ENCODE results near the gene RUNX1.
"Not testable (repeated sequence)": the region's sequence is repeated elsewhere in the genome, so short reads cannot be mapped to it uniquely, and the experiment has no call there.

RUNX1 gene

DNA sequence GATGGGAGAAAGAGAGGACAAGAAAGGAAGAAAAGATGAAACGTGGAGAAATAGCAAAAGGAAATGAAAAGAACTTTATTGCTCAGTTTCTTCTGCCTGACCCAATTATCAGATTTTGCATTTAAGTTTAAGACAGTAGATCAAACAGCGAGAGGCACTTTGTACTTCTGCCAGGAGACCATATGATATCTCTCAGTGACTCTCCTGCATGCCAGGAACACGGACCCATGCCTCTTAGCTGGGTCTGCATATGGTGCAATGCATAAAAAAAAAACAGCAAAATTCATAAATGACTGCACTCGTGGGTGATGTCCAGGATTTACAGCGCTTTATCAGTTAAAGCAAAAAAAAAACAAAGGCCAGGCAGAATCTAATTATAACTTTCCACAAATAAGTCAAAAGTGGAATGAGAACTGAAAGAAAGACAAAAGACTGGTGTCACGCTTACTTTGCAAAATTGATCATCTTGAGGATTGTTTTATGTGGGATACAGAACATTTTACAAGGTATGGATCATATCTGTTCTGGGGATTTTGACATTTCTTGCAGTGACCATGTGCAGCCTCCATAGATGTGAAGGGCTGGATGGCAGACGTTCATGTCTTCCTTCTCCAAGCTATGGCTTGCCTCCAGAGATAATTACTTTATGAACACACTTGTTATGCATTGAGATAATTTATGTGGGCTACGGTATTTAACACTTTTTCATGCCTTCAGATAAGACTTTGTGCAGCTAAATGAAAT lies 79.5 kb downstream of the RUNX1 start:
- no peak for DNase-seq (ENCODE audit: low read depth in 2 of 2)

DNA sequence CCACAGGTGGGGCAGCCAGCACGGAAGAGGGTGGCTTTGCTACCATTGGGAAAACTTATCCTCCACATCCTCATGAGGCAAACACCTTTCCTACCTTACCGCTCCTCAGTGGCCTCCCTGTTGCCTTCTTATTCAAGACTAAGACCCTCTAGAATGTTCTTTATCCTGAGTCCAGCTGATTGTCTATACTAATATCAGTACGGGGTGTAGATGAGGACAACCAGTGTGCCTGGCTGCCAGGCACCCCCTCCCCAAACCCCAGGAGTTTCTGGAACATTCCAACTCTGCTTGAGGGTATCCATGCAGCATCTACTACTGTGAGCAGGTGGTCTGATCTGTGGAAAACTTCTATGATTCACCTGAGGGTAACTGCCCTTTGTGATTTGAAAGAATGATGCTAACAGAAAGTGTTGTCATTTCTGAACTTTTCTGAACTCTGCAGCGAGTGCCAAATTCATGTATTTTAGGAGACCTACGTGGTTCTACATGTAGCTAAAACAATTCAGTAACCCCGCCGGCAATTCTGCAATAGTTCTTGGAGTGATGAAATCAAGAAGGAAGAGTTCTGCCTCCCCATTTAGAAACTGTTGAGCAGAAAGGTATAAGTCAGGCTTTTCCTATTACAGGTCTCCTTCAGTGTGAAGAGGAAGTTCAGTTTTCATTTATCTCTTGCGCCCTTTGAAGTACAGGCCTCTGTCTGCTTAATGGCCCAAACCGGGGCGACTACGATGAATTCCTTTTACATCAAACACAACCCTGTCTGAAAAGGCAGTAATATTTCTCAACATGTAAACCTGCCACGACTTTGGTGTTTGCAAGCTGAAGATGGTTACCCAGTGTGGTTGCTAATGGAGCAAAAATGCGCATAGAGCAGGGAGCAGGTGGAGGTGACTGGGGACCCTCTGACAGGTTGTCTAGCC lies 80.4 kb downstream of the RUNX1 start:
- no peak for DNase-seq (ENCODE audit: low read depth in 2 of 2)

DNA sequence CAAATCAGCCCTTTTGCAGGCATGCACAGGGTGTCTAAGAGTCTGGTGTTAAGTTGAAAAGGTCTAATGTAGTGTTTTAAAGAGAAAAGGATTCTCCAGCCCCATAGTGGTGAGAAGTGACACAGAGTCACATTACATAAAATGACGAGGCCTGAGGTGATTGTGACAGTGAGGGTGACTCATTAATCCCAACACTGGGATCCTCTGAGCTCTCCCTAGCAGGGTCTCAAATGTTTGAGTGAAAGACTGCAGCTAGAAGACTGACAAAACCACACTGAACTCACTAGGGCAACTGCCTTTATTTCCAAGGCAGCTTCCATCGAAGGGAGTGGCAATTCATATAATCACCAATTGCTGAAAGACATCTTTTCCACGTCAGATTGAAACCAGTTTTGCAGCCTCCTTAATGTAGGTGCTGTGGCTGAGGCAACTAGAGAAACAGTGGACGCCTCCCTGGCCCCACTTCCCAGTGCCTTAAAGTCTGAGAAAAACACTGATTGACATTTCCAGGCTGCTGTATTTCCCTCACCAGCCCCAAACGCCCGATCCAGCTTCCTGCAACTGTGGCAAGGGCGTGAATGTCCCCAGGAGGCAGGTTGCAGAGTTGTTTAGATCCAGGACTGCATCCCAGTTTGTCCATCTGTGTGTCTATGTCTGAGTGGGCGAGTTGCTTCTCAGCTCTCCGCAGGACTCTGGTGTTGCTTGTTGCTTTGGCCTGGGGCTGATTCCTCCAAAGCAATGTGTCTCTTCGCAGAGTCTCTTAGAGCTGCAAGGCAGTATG lies 81.4 kb downstream of the RUNX1 start:
- DNase-seq (ENCODE audit: low read depth in 2 of 2): no peak

DNA sequence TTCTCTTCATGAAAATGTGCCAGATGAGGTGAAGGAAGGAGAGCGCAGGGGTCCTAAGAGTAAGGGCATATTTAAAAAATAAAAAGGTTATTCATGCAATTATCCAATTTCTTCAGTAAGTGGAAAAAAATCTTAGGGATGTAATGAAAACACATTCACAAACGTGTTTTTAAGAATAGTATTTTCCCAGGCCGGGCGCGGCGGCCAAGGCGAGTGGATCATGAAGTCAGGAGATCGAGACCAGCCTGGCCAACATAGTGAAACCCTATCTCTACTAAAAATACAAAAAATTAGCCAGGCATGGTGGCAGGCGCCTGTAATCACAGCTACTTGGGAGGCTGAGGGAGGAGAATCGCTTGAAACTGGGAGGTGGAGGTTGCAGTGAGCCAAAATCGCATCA lies 82.2 kb downstream of the RUNX1 start:
- not testable (repeated sequence) for DNase-seq (ENCODE audit: low read depth in 2 of 2)

DNA sequence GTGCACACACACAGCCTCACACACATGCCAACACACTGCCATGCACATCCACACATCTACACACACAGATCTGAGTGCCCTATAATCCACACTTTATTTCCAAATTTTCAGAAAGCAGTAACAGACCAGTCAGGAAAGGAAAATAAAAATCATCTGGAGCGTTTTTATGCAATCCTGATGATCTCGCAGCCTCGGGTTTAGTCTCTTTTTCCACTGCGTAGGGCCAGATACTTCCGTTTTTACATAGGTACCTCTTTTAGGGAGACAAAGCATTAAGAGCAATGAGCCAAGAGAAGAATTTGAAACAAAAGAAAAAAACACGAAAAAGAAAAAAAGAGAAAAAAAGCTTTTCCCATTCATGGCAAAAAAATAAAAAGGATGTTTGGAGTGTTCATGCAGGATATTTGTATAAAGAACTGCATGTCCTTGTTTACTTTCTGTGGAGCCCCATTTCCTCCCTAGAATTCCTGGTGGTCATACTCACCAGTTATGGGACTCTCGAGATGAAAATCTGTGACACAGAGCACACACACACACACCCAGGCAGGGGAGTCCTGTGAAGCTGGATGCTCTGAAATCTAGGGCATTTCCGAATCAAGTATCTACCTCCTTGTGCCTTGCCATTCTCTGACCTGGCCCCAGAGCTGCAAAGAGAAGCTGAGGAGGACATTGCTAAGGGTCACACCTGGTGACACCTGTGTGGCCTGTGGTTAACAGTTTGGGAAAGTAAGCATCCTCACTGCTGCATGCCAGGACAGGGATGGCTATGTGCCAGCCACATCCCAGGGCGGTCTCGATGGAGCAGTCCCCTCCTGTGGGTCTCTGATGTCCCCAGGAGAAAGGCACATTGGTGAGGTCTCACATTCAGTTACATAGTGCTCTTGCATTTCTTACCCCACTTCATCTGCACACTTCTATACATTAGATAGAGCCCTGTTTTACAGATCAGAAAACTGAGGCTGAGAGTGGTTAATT lies 83.6 kb downstream of the RUNX1 start:
- no peak for DNase-seq (ENCODE audit: low read depth in 2 of 2)

DNA sequence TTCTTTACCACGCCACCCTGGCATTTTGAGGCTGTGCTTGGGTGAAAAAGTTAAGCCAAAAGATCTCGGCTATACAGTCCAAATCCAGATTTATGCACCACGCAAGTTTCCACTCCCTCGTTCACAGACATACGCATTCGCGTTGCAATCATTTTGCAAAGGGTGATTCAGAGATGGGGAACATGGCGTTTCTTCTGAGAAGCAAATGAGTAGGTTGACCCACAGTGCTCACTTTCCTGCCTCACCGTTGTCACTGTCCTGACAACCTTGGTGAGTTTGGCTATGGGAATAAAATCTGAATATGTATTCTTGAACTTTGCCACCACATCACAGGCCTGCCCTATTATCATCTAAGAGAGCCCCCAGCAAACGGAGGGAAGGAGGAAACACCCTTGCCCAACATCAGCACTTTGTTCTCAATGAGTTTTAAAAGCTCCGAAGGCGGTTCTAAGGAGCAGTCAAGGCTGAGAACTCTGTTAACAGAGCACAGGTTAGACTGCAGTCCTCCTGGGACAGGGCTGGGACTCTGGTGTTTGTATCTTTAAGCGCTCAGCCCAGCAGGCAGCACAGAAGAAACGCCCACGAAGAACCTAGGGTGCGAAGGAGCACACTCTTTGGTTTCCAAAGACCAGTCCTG lies 86.4 kb downstream of the RUNX1 start:
- DNase-seq (ENCODE audit: low read depth in 2 of 2): no peak

DNA sequence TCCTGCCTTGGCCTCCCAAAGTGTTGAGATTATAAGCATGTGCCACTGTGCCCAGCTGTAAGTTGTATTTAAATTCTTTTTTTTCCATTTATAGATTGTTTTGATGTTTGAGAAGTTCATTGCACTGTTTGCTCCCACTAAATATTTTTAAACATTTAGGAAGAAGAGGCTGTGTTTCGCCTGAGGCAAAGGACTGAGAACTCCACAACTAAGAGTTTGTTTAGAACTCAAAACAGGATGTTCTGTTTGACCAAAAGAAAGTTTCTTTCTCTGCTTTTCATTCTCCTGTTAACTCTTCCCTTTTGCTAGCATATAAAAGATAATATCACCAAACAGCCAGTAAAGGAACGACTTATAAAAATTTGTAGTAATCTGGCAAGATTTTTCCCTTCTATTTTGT lies 87.0 kb downstream of the RUNX1 start:
- no peak for DNase-seq (ENCODE audit: low read depth in 2 of 2)

DNA sequence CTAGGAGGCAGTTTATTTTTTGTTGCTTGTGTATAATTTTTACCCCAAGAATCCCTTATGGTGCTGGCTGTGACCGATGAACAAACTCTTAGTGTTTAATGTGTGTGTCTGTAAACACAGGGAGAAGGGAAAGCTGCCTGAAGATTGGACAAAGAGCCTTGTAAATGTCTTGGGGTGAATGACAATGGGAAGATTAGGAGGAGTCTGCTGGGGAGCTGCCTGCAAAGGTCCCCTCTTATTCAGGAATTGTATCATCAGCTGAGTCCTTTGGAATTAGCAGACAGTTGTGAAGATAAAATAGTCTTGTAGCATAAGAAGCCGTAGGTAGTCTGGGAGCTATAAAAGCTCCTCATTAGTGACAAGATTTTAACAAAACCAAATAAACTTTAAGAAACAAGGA lies 88.4 kb downstream of the RUNX1 start:
- DNase-seq (ENCODE audit: low read depth in 2 of 2): no peak

DNA sequence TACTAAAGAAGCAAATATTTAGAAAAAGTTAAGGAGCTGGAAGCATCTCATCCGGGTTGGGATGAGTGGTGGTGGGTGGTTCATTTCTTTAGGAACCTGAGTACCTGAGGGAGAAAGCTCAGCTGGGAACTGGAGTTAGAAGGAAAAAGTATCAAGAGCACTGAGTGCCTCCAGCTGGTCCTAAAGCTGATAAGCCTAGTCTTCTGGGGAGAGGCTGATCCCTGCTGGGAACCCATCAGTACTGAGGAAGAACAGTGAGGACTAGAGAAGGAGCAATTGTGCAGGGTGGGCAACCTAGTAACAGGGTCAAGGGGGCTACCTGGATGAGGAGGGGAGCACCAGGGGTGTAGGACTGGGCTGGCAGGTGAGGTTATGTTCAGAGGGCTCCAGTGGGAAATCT lies 89.5 kb downstream of the RUNX1 start:
- no peak for DNase-seq (ENCODE audit: low read depth in 2 of 2)

DNA sequence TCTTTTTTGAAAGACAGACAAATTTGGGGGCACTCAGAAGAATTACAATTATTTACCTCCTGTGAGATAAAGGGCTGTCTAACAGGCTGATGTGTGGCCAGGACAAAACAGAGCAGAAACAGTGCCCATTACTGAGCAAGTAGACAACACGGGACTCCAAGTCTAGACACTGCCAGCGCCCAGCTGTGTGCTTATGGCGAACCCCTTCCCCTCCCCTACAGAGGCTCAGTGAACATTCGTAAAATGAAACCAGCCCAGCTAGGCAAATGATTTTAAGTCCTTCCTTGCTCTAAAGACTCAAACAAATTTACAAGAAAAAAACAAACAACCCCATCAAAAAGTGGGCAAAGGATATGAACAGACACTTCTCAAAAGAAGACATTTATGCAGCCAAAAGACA lies 91.1 kb downstream of the RUNX1 start:
- DNase-seq (ENCODE audit: low read depth in 2 of 2): no peak

DNA sequence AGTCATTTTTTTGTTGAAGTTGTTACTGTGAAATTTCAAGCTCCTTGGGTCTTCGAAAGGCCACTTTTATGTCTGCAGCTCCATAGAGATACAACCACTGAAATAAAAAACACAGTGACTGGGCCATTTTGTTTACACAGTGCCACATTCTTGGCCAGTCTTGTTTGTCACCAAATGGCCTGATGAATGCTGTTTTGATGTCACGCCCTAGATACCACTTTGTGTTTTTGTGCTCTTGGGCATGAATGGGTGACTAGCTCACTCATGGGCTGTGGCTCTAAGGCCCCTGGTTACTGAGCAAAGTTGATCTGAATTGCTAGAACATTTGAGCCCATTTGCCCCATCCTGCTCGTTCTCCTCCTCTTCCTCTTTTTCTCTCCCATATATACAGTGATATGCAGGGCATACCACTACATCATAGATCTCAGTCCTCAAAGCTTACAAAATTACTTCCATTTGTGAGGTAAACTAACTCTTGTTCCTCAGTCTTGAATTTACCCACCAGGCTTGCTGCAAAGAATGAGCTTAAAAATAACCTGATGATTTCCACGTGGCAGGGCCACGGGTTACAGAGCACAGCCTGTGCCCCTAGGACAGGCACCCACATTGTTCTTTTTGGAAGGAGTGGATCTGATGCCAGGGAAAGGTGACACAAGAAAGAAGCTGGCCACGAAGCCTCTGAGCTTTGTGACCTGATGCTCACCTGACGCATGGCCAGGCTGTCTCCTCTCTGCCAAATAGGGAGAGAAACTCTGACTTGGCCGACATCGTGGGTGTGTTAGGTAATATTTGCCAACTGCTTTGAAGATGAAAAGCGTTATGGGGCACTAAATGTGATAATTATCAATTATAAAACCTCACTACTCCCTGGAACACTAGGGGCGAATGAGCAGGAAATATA lies 92.4 kb downstream of the RUNX1 start:
- no peak for DNase-seq (ENCODE audit: low read depth in 2 of 2)

DNA sequence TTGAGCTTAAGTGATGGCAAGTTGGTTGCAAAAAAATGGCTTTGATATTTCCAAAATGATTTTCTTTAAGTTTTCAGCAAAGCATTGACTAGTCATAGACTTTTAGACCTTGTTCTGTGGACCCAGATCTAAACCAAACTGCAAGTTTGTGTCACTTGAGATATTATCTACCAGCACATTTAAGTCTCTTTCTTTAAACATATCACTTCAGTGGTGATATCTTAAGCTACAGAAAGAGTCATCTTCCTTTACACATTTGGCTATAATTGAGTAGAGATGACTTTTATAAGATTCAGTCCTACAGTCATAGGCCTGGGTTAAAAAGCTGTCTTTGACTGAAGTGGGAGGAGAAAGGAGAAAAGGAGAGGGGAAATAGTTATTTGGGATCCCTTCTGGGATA lies 95.2 kb downstream of the RUNX1 start:
- no peak for DNase-seq (ENCODE audit: low read depth in 2 of 2)

DNA sequence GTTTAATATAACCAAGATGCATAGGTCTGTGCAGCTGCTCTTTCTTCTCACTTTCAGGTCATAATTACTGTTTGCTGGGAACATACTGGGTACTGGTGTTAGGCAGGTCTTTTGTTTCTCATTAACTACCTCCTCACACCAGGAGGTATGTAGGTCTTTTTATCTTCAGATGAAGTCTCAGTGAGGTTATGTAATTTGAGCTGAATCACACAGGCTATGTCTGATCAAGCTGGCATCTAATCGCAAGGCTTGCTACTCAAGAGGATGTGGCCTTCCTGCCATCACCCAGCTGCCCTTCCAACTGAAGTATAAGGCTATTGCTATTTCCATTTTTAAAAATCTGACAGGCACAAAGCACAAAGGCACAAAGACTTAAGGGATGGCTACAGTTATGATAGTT lies 96.4 kb downstream of the RUNX1 start:
- DNase-seq (ENCODE audit: low read depth in 2 of 2): no peak

DNA sequence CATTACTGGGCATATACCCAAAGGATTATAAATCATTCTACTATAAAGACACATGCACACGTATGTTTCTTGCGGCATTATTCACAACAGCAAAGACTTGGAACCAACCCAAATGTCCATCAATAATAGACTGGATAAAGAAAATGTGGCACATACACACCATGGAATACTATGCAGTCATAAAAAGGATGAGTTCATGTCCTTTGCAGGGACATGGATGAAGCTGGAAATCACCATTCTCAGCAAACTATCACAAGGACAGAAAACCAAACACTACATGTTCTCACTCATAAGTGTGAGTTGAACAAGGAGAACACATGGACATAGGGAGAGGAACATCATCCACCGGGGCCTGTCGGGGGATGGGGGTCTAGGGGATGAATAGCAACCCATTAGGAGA lies 97.2 kb downstream of the RUNX1 start:
- not testable (repeated sequence) for DNase-seq (ENCODE audit: low read depth in 2 of 2)

DNA sequence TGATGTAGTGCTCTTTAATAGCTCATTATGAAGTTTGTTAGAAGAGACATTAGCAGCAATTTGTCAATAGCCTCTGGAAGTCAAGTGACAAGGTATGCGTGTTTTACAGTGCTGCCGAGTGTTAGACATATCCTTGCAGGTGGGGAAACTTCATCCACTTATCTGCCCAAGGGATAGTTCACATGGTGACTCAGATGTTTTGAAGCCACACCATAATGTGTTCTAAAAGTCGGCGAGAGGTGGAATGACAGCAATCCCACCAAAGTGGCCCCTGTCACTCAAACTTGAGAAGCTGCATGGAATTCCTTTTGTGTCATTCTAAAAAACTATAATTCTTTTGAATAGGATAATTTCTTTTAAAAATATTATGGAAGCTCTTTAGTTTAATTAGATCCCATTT lies 98.1 kb downstream of the RUNX1 start:
- DNase-seq (ENCODE audit: low read depth in 2 of 2): no peak

DNA sequence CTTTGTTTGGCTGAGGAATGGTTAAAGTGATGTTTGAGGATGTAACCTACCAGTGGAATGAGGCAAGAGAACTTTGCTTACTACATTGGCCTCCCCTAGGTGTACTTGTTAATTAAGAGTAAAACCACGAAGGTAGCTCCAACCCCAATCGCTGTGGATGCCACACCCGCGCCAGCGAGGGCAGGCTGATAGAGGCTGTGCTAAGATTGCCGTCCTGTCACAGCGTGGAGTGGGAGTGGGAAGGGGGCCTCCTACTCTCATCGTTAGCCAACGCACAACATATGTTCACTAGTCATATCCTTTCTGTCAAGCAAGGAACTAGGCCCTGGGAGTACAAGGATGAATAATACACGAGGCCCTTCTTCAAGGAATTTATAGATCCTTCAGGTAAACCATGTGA lies 99.6 kb downstream of the RUNX1 start:
- no peak for DNase-seq (ENCODE audit: low read depth in 2 of 2)

DNA sequence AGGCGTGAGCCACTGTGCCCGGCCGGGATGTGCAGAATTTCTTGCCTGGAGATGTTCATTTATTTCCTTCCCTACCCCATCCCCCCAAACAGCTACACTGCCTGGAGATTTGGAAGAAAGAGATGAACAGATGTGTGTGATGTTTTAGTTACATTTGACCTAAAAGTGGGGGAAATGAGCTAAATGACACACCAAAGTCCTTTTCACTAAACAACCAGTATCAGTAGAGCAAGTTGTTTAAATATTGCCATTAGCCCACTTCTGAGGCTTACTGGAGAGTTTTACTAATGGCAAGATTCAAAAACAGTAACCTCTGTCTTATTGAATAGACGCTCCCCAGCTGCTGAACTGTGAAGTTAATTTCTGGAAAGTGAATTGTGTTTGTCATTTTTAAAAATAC lies 100.1 kb downstream of the RUNX1 start:
- DNase-seq (ENCODE audit: low read depth in 2 of 2): no peak

DNA sequence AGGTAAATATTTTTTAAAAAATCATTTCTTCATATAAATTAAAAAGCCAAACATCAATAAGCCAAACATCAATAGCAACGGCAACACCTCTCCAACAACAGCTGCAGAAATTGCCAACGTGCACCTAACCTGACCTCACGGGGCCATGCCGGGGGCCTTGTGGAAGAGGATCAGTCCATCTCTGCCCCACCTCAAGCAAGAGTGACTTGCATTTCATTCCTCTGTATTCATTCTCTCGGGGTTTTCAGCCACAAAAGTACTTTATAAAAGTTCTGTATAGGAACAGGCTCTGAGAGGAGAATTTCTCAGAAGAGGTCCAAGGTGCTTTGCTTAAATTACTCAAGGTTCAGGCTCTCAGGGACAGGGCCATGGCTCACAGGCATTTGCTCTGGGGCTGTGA lies 100.9 kb downstream of the RUNX1 start:
- DNase-seq (ENCODE audit: low read depth in 2 of 2): no peak

DNA sequence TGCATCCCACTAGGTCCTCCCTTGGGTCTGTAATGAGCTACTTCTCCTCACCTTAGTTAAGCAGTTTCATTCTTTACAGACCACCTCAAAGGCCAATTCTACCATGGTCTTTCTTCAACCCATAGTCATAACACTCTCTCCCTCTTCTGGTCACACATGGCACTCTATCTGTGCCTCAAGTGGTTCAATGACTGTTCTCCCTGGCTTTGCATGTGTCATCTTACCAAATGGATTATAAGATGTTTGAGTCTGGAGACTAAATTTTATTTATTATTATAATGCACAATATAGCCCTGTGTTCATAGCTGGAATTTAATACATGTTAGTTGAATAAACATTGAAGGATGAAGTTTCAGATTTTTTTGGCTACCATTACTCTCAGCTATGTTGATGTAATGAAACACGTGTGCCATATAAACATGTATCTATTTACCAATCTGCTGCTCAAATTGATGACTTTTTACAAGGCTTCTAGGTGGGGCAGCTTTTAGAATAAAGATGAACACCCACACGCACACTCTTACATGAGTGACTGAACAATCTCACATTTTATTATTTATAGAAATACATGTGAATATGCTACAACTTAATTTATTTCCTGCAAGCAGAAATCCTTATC lies 102.1 kb downstream of the RUNX1 start:
- no peak for DNase-seq (ENCODE audit: low read depth in 2 of 2)

Measured in fibroblast of skin of left quadriceps (primary cell).